OCI-LY1 (cell line): Measurements from ENCODE around the gene SHC4.

Experiments
- H2AFZ ChIP-seq: fragments of 200-600 bp; sonication (generic), shearing (Covaris generic); 2 replicates; pipeline ENCODE4 v1.6.0; 2014; ENCODE audit warnings: antibody characterized with exemption, mild to moderate bottlenecking, low read length
- H3F3A ChIP-seq: fragments of 200-600 bp; sonication (generic), shearing (Covaris generic); 2 replicates; pipeline ENCODE4 v1.6.0; 2014; ENCODE audit warnings: mild to moderate bottlenecking, antibody characterized with exemption, low read length, moderate library complexity; ENCODE audit not compliant: insufficient read depth
- H3K27ac ChIP-seq: fragments of 200-600 bp; sonication (generic); 2 replicates; pipeline ENCODE4 v1.5.1; 2014; ENCODE audit warnings: low read length, mixed run types, mild to moderate bottlenecking, low read depth; ENCODE audit not compliant: poor library complexity, severe bottlenecking
- H3K27me3 ChIP-seq: fragments of 200-600 bp; sonication (generic); 2 replicates; pipeline ENCODE4 v1.6.0; 2014; ENCODE audit warnings: antibody characterized with exemption, mild to moderate bottlenecking, low read length, moderate library complexity; ENCODE audit not compliant: insufficient read depth
- H3K36me3 ChIP-seq: fragments of 200-600 bp; sonication (generic); 2 replicates; pipeline ENCODE4 v1.6.1; 2014; ENCODE audit warnings: mild to moderate bottlenecking, antibody characterized with exemption, low read length, moderate library complexity, mixed read lengths; ENCODE audit not compliant: insufficient read depth
- H3K4me1 ChIP-seq: fragments of 200-600 bp; sonication (generic); 2 replicates; pipeline ENCODE4 v1.5.1; 2014; ENCODE audit warnings: mild to moderate bottlenecking, low read length, moderate library complexity; ENCODE audit not compliant: insufficient read depth, severe bottlenecking
- H3K4me2 ChIP-seq: fragments of 200-600 bp; sonication (generic), shearing (Covaris generic); 2 replicates; pipeline ENCODE4 v1.6.1; 2014; ENCODE audit warnings: low read length
- H3K4me3 ChIP-seq: fragments of 200-600 bp; sonication (generic); 2 replicates; pipeline ENCODE4 v1.5.1; 2014; ENCODE audit warnings: low read length, low read depth, mild to moderate bottlenecking, mixed read lengths; ENCODE audit not compliant: poor library complexity, severe bottlenecking
- H3K79me2 ChIP-seq: fragments of 200-600 bp; shearing (Covaris generic); 2 replicates; pipeline ENCODE4 v1.6.1; 2016; ENCODE audit warnings: mixed run types, low read length, mixed read lengths; ENCODE audit not compliant: insufficient read depth
- H3K9ac ChIP-seq: fragments of 200-600 bp; sonication (generic), shearing (Covaris generic); 2 replicates; pipeline ENCODE4 v1.6.1; 2014; ENCODE audit warnings: mild to moderate bottlenecking, low read length, mixed read lengths
- H3K9me2 ChIP-seq: fragments of 200-600 bp; sonication (generic), shearing (Covaris generic); 2 replicates; pipeline ENCODE4 v1.6.1; 2014; ENCODE audit warnings: low read depth, mild to moderate bottlenecking, low read length, mixed read lengths
- H3K9me3 ChIP-seq: fragments of 200-600 bp; shearing (Covaris generic); 2 replicates; pipeline ENCODE4 v1.6.1; 2014; ENCODE audit warnings: low read length, mixed read lengths
- H4K20me1 ChIP-seq: fragments of 200-600 bp; sonication (generic), shearing (Covaris generic); 2 replicates; pipeline ENCODE4 v1.6.0; 2016; ENCODE audit warnings: mild to moderate bottlenecking, low read length; ENCODE audit not compliant: insufficient read depth
- EZH2 ChIP-seq: fragments of 200-600 bp; sonication (generic), shearing (Covaris generic); IDR thresholded peaks from 2 replicates; pipeline ENCODE4 v1.8.0; 2017; ENCODE audit warnings: borderline replicate concordance, mixed run types, mild to moderate bottlenecking, antibody characterized with exemption, low read length, moderate library complexity, mixed read lengths
- TF ChIP-seq, protein P1 (sequence below): fragments of 200-600 bp; sonication (generic), shearing (Covaris generic); IDR thresholded peaks from 2 replicates; pipeline ENCODE4 v1.5.1; 2017; ENCODE audit warnings: mild to moderate bottlenecking, antibody characterized with exemption, low read length, moderate library complexity, mixed read lengths

SHC4 gene

DNA sequence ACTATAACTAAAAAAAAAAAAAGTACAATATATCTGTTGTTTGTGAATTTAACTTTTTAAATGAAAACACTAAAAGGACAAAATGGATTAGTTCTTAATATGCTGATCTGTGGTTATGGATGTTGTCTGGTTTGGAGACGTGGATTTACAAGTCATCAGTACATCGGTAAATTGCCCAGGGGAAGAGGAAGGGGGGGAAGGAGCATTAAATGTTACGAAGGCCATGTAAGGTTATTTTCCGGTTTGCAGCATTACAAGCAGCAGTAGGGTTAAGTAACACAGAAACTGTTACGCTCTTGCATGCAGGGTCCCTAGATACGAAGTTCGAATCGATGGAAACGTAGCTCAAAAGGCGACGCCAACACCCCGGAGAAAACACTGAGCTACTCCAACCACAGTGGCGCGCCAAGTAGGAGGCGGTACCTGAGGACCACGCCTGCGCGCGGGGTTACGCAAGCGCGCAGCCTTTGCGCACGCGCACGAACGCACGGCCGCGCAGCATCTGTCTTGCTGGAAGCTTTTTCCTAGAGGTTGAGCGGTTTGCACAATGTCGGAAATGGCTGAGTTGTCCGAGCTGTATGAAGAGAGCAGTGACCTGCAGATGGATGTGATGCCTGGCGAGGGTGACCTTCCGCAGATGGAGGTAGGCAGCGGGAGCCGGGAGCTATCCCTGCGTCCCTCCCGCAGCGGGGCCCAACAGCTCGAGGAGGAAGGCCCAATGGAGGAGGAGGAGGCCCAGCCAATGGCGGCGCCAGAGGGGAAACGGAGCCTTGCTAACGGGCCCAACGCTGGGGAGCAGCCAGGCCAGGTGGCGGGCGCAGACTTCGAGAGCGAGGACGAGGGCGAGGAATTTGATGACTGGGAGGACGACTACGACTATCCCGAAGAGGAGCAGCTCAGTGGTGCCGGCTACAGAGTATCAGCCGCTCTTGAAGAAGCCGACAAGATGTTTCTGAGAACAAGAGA lies 85.8 kb downstream of the SHC4 start, which contains the start of gene EID1:
Gene EID1 (plus strand): TSS at position 505 of the 966 bp plus-strand sequence. CDS start 43 bp downstream, at position 548.
- H4K20me1 ChIP-seq: no peaks in the 10 kb centered on the region
- H2AFZ ChIP-seq: peak within 1 kb of the TSS; percentile 97
- no peaks in the 10 kb centered on the region for H3K9me2 ChIP-seq
- no peaks in the 10 kb centered on the region for H3K36me3 ChIP-seq
- H3K4me2 ChIP-seq: peak within 1 kb of the TSS; percentile 78
- peaks cover 25% of the 10 kb centered on the region for H3K4me1 ChIP-seq
- TF ChIP-seq, protein P1, sequence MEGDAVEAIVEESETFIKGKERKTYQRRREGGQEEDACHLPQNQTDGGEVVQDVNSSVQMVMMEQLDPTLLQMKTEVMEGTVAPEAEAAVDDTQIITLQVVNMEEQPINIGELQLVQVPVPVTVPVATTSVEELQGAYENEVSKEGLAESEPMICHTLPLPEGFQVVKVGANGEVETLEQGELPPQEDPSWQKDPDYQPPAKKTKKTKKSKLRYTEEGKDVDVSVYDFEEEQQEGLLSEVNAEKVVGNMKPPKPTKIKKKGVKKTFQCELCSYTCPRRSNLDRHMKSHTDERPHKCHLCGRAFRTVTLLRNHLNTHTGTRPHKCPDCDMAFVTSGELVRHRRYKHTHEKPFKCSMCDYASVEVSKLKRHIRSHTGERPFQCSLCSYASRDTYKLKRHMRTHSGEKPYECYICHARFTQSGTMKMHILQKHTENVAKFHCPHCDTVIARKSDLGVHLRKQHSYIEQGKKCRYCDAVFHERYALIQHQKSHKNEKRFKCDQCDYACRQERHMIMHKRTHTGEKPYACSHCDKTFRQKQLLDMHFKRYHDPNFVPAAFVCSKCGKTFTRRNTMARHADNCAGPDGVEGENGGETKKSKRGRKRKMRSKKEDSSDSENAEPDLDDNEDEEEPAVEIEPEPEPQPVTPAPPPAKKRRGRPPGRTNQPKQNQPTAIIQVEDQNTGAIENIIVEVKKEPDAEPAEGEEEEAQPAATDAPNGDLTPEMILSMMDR: peak; percentile 4; the same call in 1 of the 2 replicates
- no peak for TF ChIP-seq EZH2
- peak within 1 kb of the TSS; percentile 61 for H3K27ac ChIP-seq
- H3F3A ChIP-seq: no peaks in the 10 kb centered on the region
- no peaks in the 10 kb centered on the region for H3K27me3 ChIP-seq
- peak within 1 kb of the TSS; percentile 85 for H3K4me3 ChIP-seq
- no peaks in the 10 kb centered on the region for H3K9me3 ChIP-seq
- H3K9ac ChIP-seq: peak within 1 kb of the TSS; percentile 74
- H3K79me2 ChIP-seq: peaks cover 6% of the 10 kb centered on the region; the same call in 1 of the 2 replicates

DNA sequence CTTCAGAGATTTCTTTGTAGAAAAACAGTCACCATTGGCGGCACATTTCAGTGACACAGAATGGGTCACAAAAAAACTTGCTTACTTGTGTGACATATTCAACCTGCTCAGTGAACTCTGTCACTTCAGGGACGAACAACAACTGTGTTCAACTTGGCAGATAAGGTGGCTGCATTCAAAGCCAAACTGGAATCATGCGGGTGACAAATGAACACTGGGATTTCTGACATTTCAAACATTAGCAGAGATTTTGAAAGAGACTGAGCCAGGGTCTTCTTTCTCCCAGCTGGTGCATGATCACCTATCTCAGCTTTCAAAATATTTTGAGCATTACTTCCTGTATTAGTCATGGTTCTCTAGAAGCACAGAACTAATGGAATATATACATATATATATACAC lies 87.7 kb downstream of the SHC4 start:
- Histone ChIP-seq H4K20me1 (no peaks in the 10 kb centered on the region), H3K79me2 (peaks cover 6% of the 10 kb centered on the region; the same call in 1 of the 2 replicates), H3K9ac (no peak overlapping the region), H3K36me3 (no peaks in the 10 kb centered on the region), H3K9me3 (no peaks in the 10 kb centered on the region), H3K27ac (no peak overlapping the region), H3K4me2 (no peak overlapping the region), H2AFZ (no peak overlapping the region), H3F3A (no peaks in the 10 kb centered on the region), H3K9me2 (no peaks in the 10 kb centered on the region), H3K27me3 (no peaks in the 10 kb centered on the region), H3K4me3 (no peak overlapping the region), H3K4me1 (peaks cover 25% of the 10 kb centered on the region)
- no peak for TF ChIP-seq EZH2
- TF ChIP-seq, protein P1: no peak

DNA sequence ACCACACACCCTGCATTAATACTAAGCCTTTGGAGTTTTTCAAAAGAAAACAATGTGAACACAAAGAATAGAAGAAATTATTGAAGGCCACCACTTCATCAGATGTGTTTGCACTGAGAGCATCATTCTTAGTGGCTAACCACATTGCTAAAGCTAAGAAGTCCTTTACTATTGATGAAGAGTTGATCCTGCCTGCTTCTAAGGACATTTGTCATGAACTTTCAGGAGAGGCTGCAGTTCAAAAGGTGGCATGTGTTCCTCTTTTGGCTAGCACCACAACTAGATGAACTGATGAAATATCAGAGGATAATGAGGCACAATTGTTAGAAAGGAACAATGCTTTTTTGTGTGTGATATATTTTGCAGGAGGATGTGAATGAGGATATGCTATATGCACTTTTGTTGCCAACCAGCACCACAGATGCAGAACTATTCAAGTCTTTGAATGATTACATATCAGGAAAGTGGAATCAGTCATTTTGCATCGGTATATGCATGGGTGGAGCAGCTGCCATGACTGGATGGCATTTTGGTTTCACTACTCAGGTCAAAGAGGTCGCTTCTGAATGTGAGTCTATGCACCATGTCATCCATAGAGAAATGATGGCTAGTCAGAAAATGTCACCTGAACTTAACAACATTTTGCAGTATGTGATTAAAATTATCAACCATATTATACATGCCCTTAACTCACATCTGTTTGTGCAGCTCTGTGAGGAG lies 88.3 kb downstream of the SHC4 start:
- no peak overlapping the region for H3K4me3 ChIP-seq
- TF ChIP-seq EZH2: no peak
- H3K4me2 ChIP-seq: no peak overlapping the region
- H3K9me2 ChIP-seq: no peaks in the 10 kb centered on the region
- no peak overlapping the region for H3K27ac ChIP-seq
- H3K36me3 ChIP-seq: no peaks in the 10 kb centered on the region
- H3K79me2 ChIP-seq: peaks cover 6% of the 10 kb centered on the region; the same call in 1 of the 2 replicates
- H4K20me1 ChIP-seq: no peaks in the 10 kb centered on the region
- H3F3A ChIP-seq: no peaks in the 10 kb centered on the region
- H3K9me3 ChIP-seq: no peaks in the 10 kb centered on the region
- H3K4me1 ChIP-seq: peaks cover 25% of the 10 kb centered on the region
- H3K9ac ChIP-seq: no peak overlapping the region
- no peak overlapping the region for H2AFZ ChIP-seq
- no peaks in the 10 kb centered on the region for H3K27me3 ChIP-seq
